Thymus (tissue), 11 donors: ENCODE data around the gene AKAP8L. TPM values are rescaled to one million over a fixed set of nuclear protein-coding genes. Genes with fewer than 3 reads are reported as not detected.

Experiments
- DNase-seq, 9 donors: peaks; one replicate each; pipeline ENCODE4 v3.0.0-alpha.2; 2013; ENCODE audit warnings: low spot score in 9 of 9, low read depth in 6 of 9, missing footprints in 1 of 9
- H3K27ac ChIP-seq, 2 donors: one replicate each; pipeline ENCODE4 v1.5.1; 2013; ENCODE audit warnings: control low read depth in 1 of 2, low read depth in 1 of 2, low read length in 1 of 2, mild to moderate bottlenecking in 1 of 2, moderate library complexity in 1 of 2
- H3K27me3 ChIP-seq, 2 donors: one replicate each; pipeline ENCODE4 v1.5.1; 2013; ENCODE audit warnings: low read length in 1 of 2; ENCODE audit not compliant: control insufficient read depth in 2 of 2, insufficient read depth in 1 of 2
- H3K36me3 ChIP-seq, 2 donors: one replicate each; pipeline ENCODE4 v1.5.1; 2013; ENCODE audit warnings: low read length in 1 of 2, mild to moderate bottlenecking in 1 of 2, moderate library complexity in 1 of 2; ENCODE audit not compliant: control insufficient read depth in 2 of 2, insufficient read depth in 2 of 2
- H3K4me1 ChIP-seq, 2 donors: one replicate each; pipeline ENCODE4 v1.5.1; 2013; ENCODE audit warnings: low read length in 2 of 2; ENCODE audit not compliant: control insufficient read depth in 2 of 2, insufficient read depth in 2 of 2
- H3K4me3 ChIP-seq, 2 donors: one replicate each; pipeline ENCODE4 v1.5.1; 2013; ENCODE audit warnings: low read length in 2 of 2, control low read depth in 1 of 2, mild to moderate bottlenecking in 1 of 2
- H3K9me3 ChIP-seq, 2 donors: one replicate each; pipeline ENCODE4 v1.5.1; 2013; ENCODE audit warnings: low read length in 1 of 2, mild to moderate bottlenecking in 1 of 2; ENCODE audit not compliant: control insufficient read depth in 2 of 2, insufficient read depth in 1 of 2
- WGBS: extraction: QIAGEN DNeasy Blood & Tissue Kit; methylation state at CpG from one replicate; pipeline ENCODE4 v1.1.7; 2013; 5-methylcytosine and 5-hydroxymethylcytosine counted together
- polyA plus RNA-seq: library from polyadenylated mRNA; stranded (reverse); fragments of 200-250 nt; gene quantifications from one replicate; pipeline ENCODE4 v1.2.3, GENCODE V29; 2013
- total RNA-seq: library from RNA; stranded (reverse); fragments of 120-200 nt; gene quantifications from one replicate; pipeline ENCODE4 v1.2.4, GENCODE V29; 2013
- donor health status: healthy.

AKAP8L gene
- total and polyA plus RNA-seq, 2 donors = 64.1 to 128 TPM

GRCh38 chr19:15381429-15381828, 37.4 kb downstream of the AKAP8L start:
- H3K27ac ChIP-seq = no peak overlapping the region
- H3K9me3 ChIP-seq = peaks cover 0 to 1% of the 10 kb centered on the region in 2 donors
- no peaks in the 10 kb centered on the region for H3K27me3 ChIP-seq
- peaks cover 0 to 7% of the 10 kb centered on the region in 2 donors for H3K36me3 ChIP-seq
- no peak overlapping the region for H3K4me3 ChIP-seq
- no peak for DNase-seq
- WGBS = 95% methylated on average over 2 of the region's 2 CpGs
- peaks cover 6 to 22% of the 10 kb centered on the region in 2 donors for H3K4me1 ChIP-seq

GRCh38 chr19:15379999-15380647, 38.7 kb downstream of the AKAP8L start:
- Histone ChIP-seq H3K27ac (peak overlapping the region in 1 of 2 donors; percentile 83), H3K4me3 (peak overlapping the region; percentile 94 to 99), H3K27me3 (no peaks in the 10 kb centered on the region), H3K9me3 (peaks cover 0 to 1% of the 10 kb centered on the region in 2 donors), H3K36me3 (peaks cover 1 to 9% of the 10 kb centered on the region in 2 donors), H3K4me1 (peaks cover 6 to 22% of the 10 kb centered on the region in 2 donors)
- WGBS = 3% methylated on average over 56 of the region's 56 CpGs
- peak in 1 of 9 donors; percentile 11 for DNase-seq

- H3K9me3 ChIP-seq = peaks cover 0 to 1% of the 10 kb centered on the region in 2 donors
- H3K27ac ChIP-seq = peak within 1 kb of the TSS; percentile 96 to 98
- WGBS = under 1% methylated on average over 111 of the region's 111 CpGs
- peaks cover 9 to 17% of the 10 kb centered on the region in 2 donors for H3K36me3 ChIP-seq
- no peaks in the 10 kb centered on the region for H3K27me3 ChIP-seq
- H3K4me1 ChIP-seq = peaks cover 6 to 22% of the 10 kb centered on the region in 2 donors
- peak; percentile 95 to 99 (median 99) for DNase-seq
- H3K4me3 ChIP-seq = peak within 1 kb of the TSS; percentile 94 to 99
These were observed 39.4 kb downstream of the AKAP8L start, which contains the start of gene AKAP8 for GRCh38 chr19:15379083-15379998. Gene AKAP8, minus strand, starts transcription at chr19:15379787. Its CDS starts 56 bp downstream, at chr19:15379731.

GRCh38 chr19:15378534-15379082, 40.2 kb downstream of the AKAP8L start:
- peak overlapping the region; percentile 96 to 98 for H3K27ac ChIP-seq
- peak in 8 of 9 donors; percentile 8 to 65 (median 38) for DNase-seq
- no peaks in the 10 kb centered on the region for H3K27me3 ChIP-seq
- peaks cover 6 to 22% of the 10 kb centered on the region in 2 donors for H3K4me1 ChIP-seq
- peaks cover 16 to 23% of the 10 kb centered on the region in 2 donors for H3K36me3 ChIP-seq
- WGBS = under 1% methylated on average over 22 of the region's 22 CpGs
- H3K4me3 ChIP-seq = peak overlapping the region; percentile 94 to 99
- H3K9me3 ChIP-seq = peaks cover 0 to 1% of the 10 kb centered on the region in 2 donors

- Histone ChIP-seq H3K4me1 (peaks cover 6 to 15% of the 10 kb centered on the region in 2 donors), H3K36me3 (peaks cover 51 to 53% of the 10 kb centered on the region in 2 donors), H3K27ac (no peak overlapping the region), H3K9me3 (peaks cover 0 to 1% of the 10 kb centered on the region in 2 donors), H3K4me3 (no peak overlapping the region), H3K27me3 (no peaks in the 10 kb centered on the region)
- WGBS = 95% methylated on average over 24 of the region's 24 CpGs
- DNase-seq = no peak
These were observed 43.9 kb downstream of the AKAP8L start for GRCh38 chr19:15374796-15375440.

GRCh38 chr19:15374105-15374651, 44.6 kb downstream of the AKAP8L start:
- H3K4me1 ChIP-seq = peaks cover 6 to 15% of the 10 kb centered on the region in 2 donors
- H3K36me3 ChIP-seq = peaks cover 58 to 61% of the 10 kb centered on the region in 2 donors
- H3K27ac ChIP-seq = no peak overlapping the region
- no peaks in the 10 kb centered on the region for H3K9me3 ChIP-seq
- 91% methylated on average over 21 of the region's 21 CpGs for WGBS
- H3K4me3 ChIP-seq = no peak overlapping the region
- H3K27me3 ChIP-seq = no peaks in the 10 kb centered on the region
- no peak for DNase-seq

GRCh38 chr19:15373644-15374043, 45.1 kb downstream of the AKAP8L start:
- H3K36me3 ChIP-seq = peaks cover 63 to 66% of the 10 kb centered on the region in 2 donors
- DNase-seq = no peak
- WGBS = 98% methylated on average over 22 of the region's 22 CpGs
- H3K27me3 ChIP-seq = no peaks in the 10 kb centered on the region
- H3K4me3 ChIP-seq = no peak overlapping the region
- peaks cover 6 to 15% of the 10 kb centered on the region in 2 donors for H3K4me1 ChIP-seq
- no peak overlapping the region for H3K27ac ChIP-seq
- no peaks in the 10 kb centered on the region for H3K9me3 ChIP-seq

GRCh38 chr19:15372891-15373301, 45.9 kb downstream of the AKAP8L start:
- 98% methylated on average over 30 of the region's 30 CpGs for WGBS
- H3K36me3 ChIP-seq = peaks cover 71 to 74% of the 10 kb centered on the region in 2 donors
- H3K4me3 ChIP-seq = no peak overlapping the region
- peaks cover 6 to 11% of the 10 kb centered on the region in 2 donors for H3K4me1 ChIP-seq
- no peak overlapping the region for H3K27ac ChIP-seq
- DNase-seq = no peak
- no peaks in the 10 kb centered on the region for H3K9me3 ChIP-seq
- H3K27me3 ChIP-seq = no peaks in the 10 kb centered on the region
